Measurements from ENCODE around the gene RELCH. TPM values are rescaled to one million over a fixed set of nuclear protein-coding genes. Genes with fewer than 3 reads are reported as not detected.

Gene RELCH
- total and polyA plus RNA-seq, 10 of the 15 experiments (the other 5 are each of a cell fraction or from before 2014, with no cell fraction given) = 3.1 to 23.6 (median 14.5) TPM

DNA sequence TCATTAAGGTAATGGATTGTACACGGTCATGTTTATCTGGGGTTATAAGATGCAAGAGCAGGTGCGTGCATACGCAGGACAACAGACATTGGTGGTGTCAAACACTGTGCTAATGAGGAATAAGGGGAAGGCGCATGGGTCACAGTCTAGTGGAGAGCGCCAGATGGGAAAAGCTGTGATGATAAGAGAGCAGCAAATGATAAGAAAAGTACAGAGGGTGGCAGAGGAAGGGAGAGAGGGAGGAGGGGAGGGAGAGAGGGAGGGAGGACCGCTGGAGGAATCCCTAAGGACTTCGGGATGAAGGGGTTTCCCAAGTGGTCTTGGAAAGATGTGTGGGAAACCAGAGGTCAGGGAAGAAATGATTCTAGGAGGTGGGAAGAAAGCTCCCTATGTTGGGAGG, 140.9 kb downstream of the RELCH start:
- ChIA-PET RAD21 (ENCODE audit: unreplicated experiment) (interaction anchor here (1.3 to 1.6 kb wide), 2 partner anchors 11 to 93 kb away, joined by 3 to 4 read pairs; no protein-coding TSS in a partner anchor), POLR2A (no interaction called here), SMC1A (ENCODE audit: uncharacterized antibody, unreplicated experiment) (interaction anchor here (0.6 to 2.2 kb wide), 7 partner anchors 12 to 128 kb away, joined by 3 to 9 read pairs (median 3); no protein-coding TSS in a partner anchor), CTCF (interaction anchor here (1.1 to 1.9 kb wide), 3 partner anchors 11 to 256 kb away, joined by 3 to 6 read pairs (median 4); no protein-coding TSS in a partner anchor)
- Histone ChIP-seq H3K4me2 (ENCODE audit: control insufficient read depth, insufficient read depth) (no peak overlapping the region), H3K27ac (ENCODE audit: control insufficient read depth, insufficient read depth) (no peak overlapping the region), H3K4me1 (ENCODE audit: control insufficient read depth, insufficient read depth, low read length) (peaks cover 15% of the 10 kb centered on the region), H2AFZ (ENCODE audit: control insufficient read depth, low read depth, low read length) (no peak overlapping the region), H3K9me3 (replicated peaks; ENCODE audit: control insufficient read depth, insufficient read depth, low read length) (no peaks in the 10 kb centered on the region), H3K36me3 (ENCODE audit: control insufficient read depth in 2 of 2, insufficient read depth in 2 of 2, low read length in 1 of 2) (no peaks in the 10 kb centered on the region), H3K9ac (ENCODE audit: control insufficient read depth, insufficient read depth, low read length) (no peak overlapping the region), H3K79me2 (ENCODE audit: control insufficient read depth, insufficient read depth, low read length) (no peaks in the 10 kb centered on the region), H3K4me3 (no peak overlapping the region), H4K20me1 (ENCODE audit: control insufficient read depth, insufficient read depth) (no peaks in the 10 kb centered on the region), H3K27me3 (replicated peaks in 1 of 2; ENCODE audit: control insufficient read depth in 2 of 2, insufficient read depth in 2 of 2, low read length in 1 of 2) (peaks cover 0 to 13% of the 10 kb centered on the region in 2 experiments; a peak in 1 of 4 replicates)
- 69% methylated on average over 7 of the region's 7 CpGs for WGBS (ENCODE audit: insufficient coverage, insufficient replicate concordance, low lambda C conversion rate, missing lambda C conversion rate)
- TF ChIP-seq, protein P1, sequence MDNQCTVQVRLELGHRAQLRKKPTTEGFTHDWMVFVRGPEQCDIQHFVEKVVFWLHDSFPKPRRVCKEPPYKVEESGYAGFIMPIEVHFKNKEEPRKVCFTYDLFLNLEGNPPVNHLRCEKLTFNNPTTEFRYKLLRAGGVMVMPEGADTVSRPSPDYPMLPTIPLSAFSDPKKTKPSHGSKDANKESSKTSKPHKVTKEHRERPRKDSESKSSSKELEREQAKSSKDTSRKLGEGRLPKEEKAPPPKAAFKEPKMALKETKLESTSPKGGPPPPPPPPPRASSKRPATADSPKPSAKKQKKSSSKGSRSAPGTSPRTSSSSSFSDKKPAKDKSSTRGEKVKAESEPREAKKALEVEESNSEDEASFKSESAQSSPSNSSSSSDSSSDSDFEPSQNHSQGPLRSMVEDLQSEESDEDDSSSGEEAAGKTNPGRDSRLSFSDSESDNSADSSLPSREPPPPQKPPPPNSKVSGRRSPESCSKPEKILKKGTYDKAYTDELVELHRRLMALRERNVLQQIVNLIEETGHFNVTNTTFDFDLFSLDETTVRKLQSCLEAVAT (IDR thresholded peaks at IDR 0.05) = peak; percentile 35; the same call in 1 of the 2 replicates
- no peak for TF ChIP-seq ZNF274 (IDR thresholded peaks at IDR 0.05; ENCODE audit: insufficient read depth, insufficient read length)
- ATAC-seq = no peak
- in situ Hi-C loops (cut with MboI) = no loop called here
- FAIRE-seq = no peak
- no TSS peak for BruUV-seq (replicated peaks)
- no peak for DNase-seq (ENCODE audit: low read depth, low spot score)
- intact Hi-C loops (cut with micrococcal nuclease; ENCODE audit: unreplicated experiment) = loop anchor here (2.0 to 10.0 kb wide), 4 partner anchors 45 to 257 kb away; partner anchors contain the start of genes PIGN, RELCH and ZCCHC2
